H1 (cell line): ENCODE data around the gene ZSCAN12. TPM values are rescaled to one million over a fixed set of nuclear protein-coding genes. Genes with fewer than 3 reads are reported as not detected.

Source experiments
- CTCF ChIA-PET: fragments of 300-600 bp; sonication (Branson Sonifier 250); formaldehyde crosslinking; loops from one replicate; lab custom pipeline; 2021; ENCODE audit not compliant: partially characterized antibody; lab: Charles Lee
- POLR2A ChIA-PET: fragments of 300-600 bp; sonication (Branson Sonifier 250); formaldehyde crosslinking; loops from one replicate; lab custom pipeline; 2021; ENCODE audit warnings: inconsistent platforms; ENCODE audit not compliant: partially characterized antibody; lab: Charles Lee
- DNase-seq, 2 experiments: peaks; one replicate each; pipeline versions ENCODE4 v3.0.0 to v3.0.0-alpha.2; 2010 to 2022; ENCODE audit warnings: low spot score in 2 of 2, low read depth in 1 of 2, mixed read lengths in 1 of 2
- FAIRE-seq: peaks from 2 replicates; lab custom pipeline; 2011; peaks lifted over from hg19 to GRCh38; lab: Jason Lieb, UNC
- H2AFZ ChIP-seq: 2 replicates; pipeline ENCODE4 v1.8.1; 2012; ENCODE audit warnings: low read length, inconsistent platforms
- H2AK5ac ChIP-seq: 2 replicates; pipeline ENCODE4 v1.6.1; 2013; ENCODE audit warnings: low read depth, low read length
- H2BK120ac ChIP-seq: replicated peaks from 2 replicates; pipeline ENCODE3; 2013; ENCODE audit warnings: low read depth, low read length, inconsistent platforms
- H2BK12ac ChIP-seq: 2 replicates; pipeline ENCODE4 v1.6.1; 2013; ENCODE audit warnings: low read depth, low read length
- H2BK15ac ChIP-seq: 2 replicates; pipeline ENCODE4 v1.6.1; 2013; ENCODE audit warnings: low read length
- H2BK20ac ChIP-seq: 2 replicates; pipeline ENCODE4 v1.6.1; 2013; ENCODE audit warnings: low read length
- H2BK5ac ChIP-seq: 2 replicates; pipeline ENCODE4 v1.6.1; 2013; ENCODE audit warnings: low read depth, low read length
- H3K14ac ChIP-seq: 2 replicates; pipeline ENCODE4 v1.6.1; 2013; ENCODE audit warnings: inconsistent platforms; ENCODE audit not compliant: insufficient read length
- H3K18ac ChIP-seq: 2 replicates; pipeline ENCODE4 v1.6.1; 2013; ENCODE audit warnings: low read length; ENCODE audit errors: extremely low read depth
- H3K23ac ChIP-seq: 2 replicates; pipeline ENCODE4 v1.6.1; 2013; ENCODE audit warnings: inconsistent platforms; ENCODE audit not compliant: insufficient read length
- H3K23me2 ChIP-seq: 2 replicates; pipeline ENCODE4 v1.6.1; 2013; ENCODE audit warnings: low read depth, low read length
- H3K27ac ChIP-seq: 2 replicates; pipeline ENCODE4 v1.6.1; 2011; ENCODE audit warnings: low read depth, low read length, inconsistent platforms
- H3K27me3 ChIP-seq, 4 experiments: replicated peaks in 1 of 4; 1 replicate in 1 of 4; 2 replicates in 3 of 4; pipeline versions ENCODE4 v1.6.1 to v1.8.1; 2011 to 2013; ENCODE audit warnings: low read length in 3 of 4, mild to moderate bottlenecking in 3 of 4, inconsistent platforms in 2 of 4, mixed read lengths in 2 of 4, moderate library complexity in 1 of 4; ENCODE audit not compliant: control insufficient read depth in 3 of 4, insufficient read depth in 3 of 4; ENCODE audit errors: extremely low read depth in 1 of 4
- H3K36me3 ChIP-seq, 4 experiments: 2 replicates each; pipeline versions ENCODE4 v1.6.1 to v1.8.1; 2011 to 2013; ENCODE audit warnings: mild to moderate bottlenecking in 4 of 4, low read length in 3 of 4, moderate library complexity in 2 of 4, control low read depth in 1 of 4, inconsistent platforms in 1 of 4; ENCODE audit not compliant: insufficient read depth in 4 of 4, control insufficient read depth in 2 of 4
- H3K4ac ChIP-seq: replicated peaks from 2 replicates; pipeline ENCODE3; 2013; ENCODE audit warnings: low read length, low read depth, mixed read lengths, inconsistent platforms; ENCODE audit not compliant: insufficient read length
- H3K4me1 ChIP-seq, 4 experiments: replicated peaks in 1 of 4; 1 replicate in 1 of 4; 2 replicates in 3 of 4; pipeline versions ENCODE4 v1.6.1 to v1.8.1; 2011 to 2013; ENCODE audit warnings: low read length in 3 of 4, inconsistent platforms in 2 of 4, mixed read lengths in 1 of 4; ENCODE audit not compliant: insufficient read depth in 4 of 4, control insufficient read depth in 3 of 4
- H3K4me2 ChIP-seq, 2 experiments: 2 replicates each; pipeline versions ENCODE4 v1.6.1 to v1.8.1; 2011 to 2013; ENCODE audit warnings: low read depth in 2 of 2, low read length in 2 of 2, control low read depth in 1 of 2, inconsistent platforms in 1 of 2, mild to moderate bottlenecking in 1 of 2; ENCODE audit not compliant: insufficient read depth in 1 of 2
- H3K4me3 ChIP-seq, 4 experiments: fragments of 200-600, 300-600 bp in 1 of 4; sonication (generic), shearing (Covaris generic), sonication (Bioruptor Twin) in 1 of 4; 2 replicates each; pipeline versions ENCODE4 v1.5.1 to v1.8.1; 2011 to 2016; ENCODE audit warnings: low read length in 4 of 4, low read depth in 3 of 4, control low read depth in 2 of 4, inconsistent platforms in 2 of 4, mild to moderate bottlenecking in 2 of 4, mixed read lengths in 1 of 4, moderate library complexity in 1 of 4; ENCODE audit not compliant: insufficient read depth in 2 of 4; ENCODE audit errors: extremely low read depth in 1 of 4
- H3K56ac ChIP-seq: replicated peaks from 2 replicates; pipeline ENCODE3; 2013; ENCODE audit warnings: low read depth, mild to moderate bottlenecking, mixed read lengths, low read length, inconsistent platforms; ENCODE audit not compliant: insufficient read length
- H3K79me1 ChIP-seq: 2 replicates; pipeline ENCODE4 v1.6.1; 2013; ENCODE audit warnings: low read depth, low read length, control low read depth
- H3K79me2 ChIP-seq, 2 experiments: 2 replicates each; pipeline versions ENCODE4 v1.6.1 to v1.8.1; 2012 to 2013; ENCODE audit warnings: low read length in 2 of 2, mild to moderate bottlenecking in 2 of 2, inconsistent platforms in 1 of 2; ENCODE audit not compliant: insufficient read depth in 2 of 2, control insufficient read depth in 1 of 2
- H3K9ac ChIP-seq, 4 experiments: replicated peaks in 1 of 4; 1 replicate in 1 of 4; 2 replicates in 3 of 4; pipeline versions ENCODE4 v1.6.1 to v1.8.1; 2011 to 2013; ENCODE audit warnings: low read depth in 3 of 4, low read length in 3 of 4, control low read depth in 2 of 4, mild to moderate bottlenecking in 2 of 4, moderate library complexity in 2 of 4, inconsistent platforms in 1 of 4; ENCODE audit errors: extremely low read depth in 1 of 4
- H3K9me3 ChIP-seq, 2 experiments: 2 replicates each; pipeline versions ENCODE4 v1.6.1 to v1.8.1; 2012 to 2013; ENCODE audit warnings: mild to moderate bottlenecking in 2 of 2, moderate library complexity in 2 of 2, control low read depth in 1 of 2, inconsistent platforms in 1 of 2, low read depth in 1 of 2, low read length in 1 of 2, mixed read lengths in 1 of 2; ENCODE audit not compliant: insufficient read depth in 2 of 2
- H4K20me1 ChIP-seq, 2 experiments: replicated peaks in 1 of 2; 2 replicates each; pipeline versions ENCODE3 to v1.8.1; 2011 to 2013; ENCODE audit warnings: inconsistent platforms in 2 of 2, low read length in 2 of 2, mild to moderate bottlenecking in 1 of 2; ENCODE audit not compliant: insufficient read depth in 2 of 2, control insufficient read depth in 1 of 2
- H4K5ac ChIP-seq: 2 replicates; pipeline ENCODE4 v1.6.1; 2013; ENCODE audit warnings: low read length, low read depth, mixed read lengths, inconsistent platforms; ENCODE audit not compliant: insufficient read length
- H4K8ac ChIP-seq: 2 replicates; pipeline ENCODE4 v1.8.0; 2013; ENCODE audit warnings: mild to moderate bottlenecking, moderate library complexity, low read length, inconsistent platforms; ENCODE audit not compliant: insufficient read depth; ENCODE audit errors: extremely low read depth
- H4K91ac ChIP-seq: replicated peaks from 2 replicates; pipeline ENCODE3; 2013; ENCODE audit warnings: low read length, mixed read lengths, inconsistent platforms; ENCODE audit not compliant: insufficient read length
- ATF2 ChIP-seq: IDR thresholded peaks from 2 replicates; pipeline ENCODE4 v1.6.1; 2012; ENCODE audit warnings: low read length, inconsistent platforms
- CHD2 ChIP-seq: IDR thresholded peaks from 2 replicates; pipeline ENCODE4 v1.6.1; 2012; ENCODE audit warnings: low read length, improper control_type of control experiment
- E2F6 ChIP-seq: IDR thresholded peaks from 2 replicates; pipeline ENCODE4 v1.6.1; 2012; ENCODE audit warnings: inconsistent platforms
- GTF2F1 ChIP-seq: IDR thresholded peaks from 2 replicates; pipeline ENCODE4 v1.6.1; 2012; ENCODE audit warnings: low read depth, low read length, improper control_type of control experiment, borderline replicate concordance
- KDM1A ChIP-seq: fragments of 200-600, 300-600 bp; sonication (generic); IDR thresholded peaks from 2 replicates; pipeline ENCODE4 v1.7.1; 2016; ENCODE audit warnings: mild to moderate bottlenecking, low read length, borderline replicate concordance
- KDM5A ChIP-seq: fragments of 200-600 bp; IDR thresholded peaks from 2 replicates; pipeline ENCODE4 v1.7.1; 2012; ENCODE audit warnings: mild to moderate bottlenecking, low read length, inconsistent platforms, mixed read lengths
- PHF8 ChIP-seq: fragments of 200-600 bp; sonication (generic); conservative IDR thresholded peaks from 2 replicates; pipeline ENCODE4 v1.7.1; 2012; ENCODE audit warnings: low read depth, mild to moderate bottlenecking, inconsistent platforms, low read length, moderate library complexity
- SIRT6 ChIP-seq: IDR thresholded peaks from one replicate; pipeline ENCODE4 v1.7.1; 2012; ENCODE audit warnings: low read length, inconsistent platforms
- SP4 ChIP-seq: IDR thresholded peaks from 2 replicates; pipeline ENCODE4 v1.6.1; 2012; ENCODE audit warnings: low read length, inconsistent platforms
- TBP ChIP-seq: IDR thresholded peaks from 2 replicates; pipeline ENCODE4 v1.6.1; 2011; ENCODE audit warnings: low read depth, low read length, improper control_type of control experiment
- YY1 ChIP-seq: IDR thresholded peaks from 2 replicates; pipeline ENCODE4 v1.6.1; 2011; ENCODE audit warnings: low read depth, mild to moderate bottlenecking, low read length
- whole genome bisulfite sequencing, 2 experiments: shearing (Covaris generic) in 1 of 2; methylation state at CpG; one replicate each; pipeline versions ENCODE4 v1.1.6 to v1.1.7; 2013 to 2015; ENCODE audit warnings: low lambda C conversion rate in 2 of 2, mixed read lengths in 2 of 2, inconsistent platforms in 1 of 2, low coverage in 1 of 2, missing lambda C conversion rate in 1 of 2; ENCODE audit not compliant: insufficient replicate concordance in 2 of 2, insufficient coverage in 1 of 2, insufficient read length in 1 of 2; ENCODE audit errors: extremely low coverage in 1 of 2, missing lambda C conversion rate in 1 of 2; 5-methylcytosine and 5-hydroxymethylcytosine counted together
- polyA plus RNA-seq, 7 experiments: library from polyadenylated mRNA; depleted of rRNA in 3 of 7; stranded (reverse) in 5 of 7; unstranded in 2 of 7; fragments of >200 nt in 5 of 7; fragments of 200-250 nt in 2 of 7; gene quantifications; 1 replicate in 5 of 7; 2 replicates in 1 of 7; 4 replicates in 1 of 7; pipeline versions ENCODE4 v1.2.1 to v1.2.3, GENCODE V29; 2011 to 2013; ENCODE audit warnings: missing spikeins in 2 of 7, mixed read lengths in 2 of 7
- total RNA-seq: library from RNA; stranded (reverse); fragmentation: NEBNext Ultra II Directional; extraction: Animal tissue kit (Norgen Biotek cat#: 25700); gene quantifications from 2 replicates; pipeline ENCODE4 v1.2.1, GENCODE V29; 2021

ZSCAN12 gene
- total and polyA plus RNA-seq, 2 of the 8 experiments (the other 6 are each of a cell fraction or from before 2014, with no cell fraction given): 2.2 to 9.6 TPM

DNA sequence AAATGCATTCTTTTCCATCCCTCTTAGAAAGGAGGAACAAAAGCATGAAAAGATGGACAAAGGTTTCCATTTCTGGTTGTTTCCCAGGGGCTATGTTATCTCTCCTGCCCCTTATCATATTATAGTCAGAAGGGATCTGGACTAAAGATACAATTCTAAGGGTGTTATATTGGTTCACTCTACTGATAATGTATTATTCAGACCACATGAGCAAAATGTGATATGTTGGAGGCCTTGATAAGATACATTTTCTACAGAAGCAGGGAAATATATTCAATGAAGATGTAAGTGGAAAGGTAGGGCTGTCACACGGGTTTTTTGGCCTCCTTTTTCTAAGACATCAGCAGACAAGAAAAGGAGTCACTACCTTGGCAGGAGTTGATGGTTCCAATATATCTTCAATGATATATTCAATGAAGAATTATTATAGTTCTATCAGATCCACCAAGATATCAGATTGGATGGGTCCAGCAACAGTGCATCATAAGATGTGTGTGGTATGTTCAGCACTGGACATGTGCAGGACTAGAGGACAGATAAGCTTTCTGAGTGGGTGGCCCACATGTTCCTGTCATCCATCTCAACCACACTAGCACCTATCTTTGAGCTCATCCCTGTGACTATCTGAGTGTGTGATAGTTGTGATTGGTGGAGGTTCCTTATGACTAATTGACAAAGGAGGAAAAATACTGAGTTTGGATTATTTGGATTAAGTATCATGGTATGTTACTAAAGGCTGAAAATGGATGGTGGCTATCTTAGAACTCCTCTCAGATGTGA lies 55.5 kb downstream of the ZSCAN12 start:
- no peak overlapping the region for H3K18ac ChIP-seq
- H4K5ac ChIP-seq: no peak overlapping the region
- CTCF ChIA-PET: interaction anchor here (0.7 to 1.2 kb wide), 2 partner anchors 72 to 92 kb away, joined by 3 to 4 read pairs; partner anchors contain the start of gene ZKSCAN4
- DNase-seq (no peak), FAIRE-seq (no peak)
- H2BK120ac ChIP-seq: no peak overlapping the region
- no peak overlapping the region for H3K4ac ChIP-seq
- H4K91ac ChIP-seq: no peak overlapping the region
- H3K79me2 ChIP-seq: no peaks in the 10 kb centered on the region
- H2BK20ac ChIP-seq: no peak overlapping the region
- no peaks in the 10 kb centered on the region for H4K20me1 ChIP-seq
- no peak overlapping the region for H2BK15ac ChIP-seq
- peaks cover 0 to 1% (median 0%) of the 10 kb centered on the region in 4 experiments; a peak in 1 of 7 replicates for H3K27me3 ChIP-seq
- H3K4me2 ChIP-seq: no peak overlapping the region
- no peak overlapping the region for H3K23ac ChIP-seq
- no peaks in the 10 kb centered on the region for H3K36me3 ChIP-seq
- H4K8ac ChIP-seq: no peak overlapping the region
- H3K27ac ChIP-seq: no peak overlapping the region
- H3K9ac ChIP-seq: no peak overlapping the region
- no peak overlapping the region for H2BK12ac ChIP-seq
- WGBS, 2 experiments: 61% methylated on average over 1 of the region's 1 CpG; no CpG with 5 or more reads in 1 of the 2 experiments
- H3K56ac ChIP-seq: no peak overlapping the region
- H3K79me1 ChIP-seq: no peaks in the 10 kb centered on the region
- no peak overlapping the region for H2AFZ ChIP-seq
- no peaks in the 10 kb centered on the region for H3K9me3 ChIP-seq
- H2AK5ac ChIP-seq: no peak overlapping the region
- peak overlapping the region; percentile 66 for H3K14ac ChIP-seq
- no peak overlapping the region for H2BK5ac ChIP-seq
- H3K4me3 ChIP-seq: no peak overlapping the region
- H3K23me2 ChIP-seq: no peaks in the 10 kb centered on the region
- H3K4me1 ChIP-seq: no peaks in the 10 kb centered on the region
- POLR2A ChIA-PET: interaction anchor here (5.0 kb wide), 1 partner anchor 8 kb away, joined by 24 read pairs; the partner anchor contains the start of gene ZSCAN31
- TF ChIP-seq TBP (no peak), PHF8 (no peak), E2F6 (no peak), CHD2 (no peak), SIRT6 (no peak), YY1 (no peak), ATF2 (no peak), SP4 (no peak), GTF2F1 (no peak), KDM1A (no peak), KDM5A (no peak)
